HG03103 (cell line): Measurements from ENCODE around the gene VTCN1.
"Not testable (repeated sequence)": the region's sequence is repeated elsewhere in the genome, so short reads cannot be mapped to it uniquely, and the experiment has no call there.

Source experiments
- ATAC-seq: cut with Tn5 transposase; IDR thresholded peaks from one replicate; pipeline ENCODE4 v1.9.1; 2021; ENCODE audit warnings: low read depth; ENCODE audit not compliant: unreplicated experiment

Gene VTCN1

GRCh38 chr1:117210831-117211261, at the start of gene VTCN1:
Gene VTCN1 (minus strand): TSS chr1:117210927. CDS start chr1:117210855, 72 bp downstream.
- ATAC-seq, result no peak

GRCh38 chr1:117258791-117259190, 48.1 kb upstream of the VTCN1 start:
- no peak for ATAC-seq

- ATAC-seq, result not testable (repeated sequence)
These were observed 47.3 kb upstream of the VTCN1 start for GRCh38 chr1:117258075-117258474.

- ATAC-seq, result no peak
These were observed 46.6 kb upstream of the VTCN1 start for GRCh38 chr1:117257291-117257690.

GRCh38 chr1:117250061-117250606, 39.4 kb upstream of the VTCN1 start:
- no peak for ATAC-seq

- no peak for ATAC-seq
These were observed 34.2 kb upstream of the VTCN1 start for GRCh38 chr1:117244971-117245370.

- ATAC-seq, result no peak
These were observed 33.6 kb upstream of the VTCN1 start for GRCh38 chr1:117244306-117244705.

- no peak for ATAC-seq
These were observed 30.8 kb upstream of the VTCN1 start for GRCh38 chr1:117241512-117241911.

- ATAC-seq, result no peak
These were observed 29.8 kb upstream of the VTCN1 start for GRCh38 chr1:117240547-117240946.

- ATAC-seq, result no peak
These were observed 28.7 kb upstream of the VTCN1 start for GRCh38 chr1:117239467-117239866.

- no peak for ATAC-seq
These were observed 27.1 kb upstream of the VTCN1 start for GRCh38 chr1:117237726-117238381.

- no peak for ATAC-seq
These were observed 25.2 kb upstream of the VTCN1 start for GRCh38 chr1:117235863-117236465.

GRCh38 chr1:117232531-117232930, 21.8 kb upstream of the VTCN1 start:
- no peak for ATAC-seq

- no peak for ATAC-seq
These were observed 21.1 kb upstream of the VTCN1 start for GRCh38 chr1:117231748-117232373.

GRCh38 chr1:117231312-117231711, 20.6 kb upstream of the VTCN1 start:
- ATAC-seq, result no peak

- ATAC-seq, result no peak
These were observed 18.5 kb upstream of the VTCN1 start for GRCh38 chr1:117229217-117229616.

GRCh38 chr1:117225931-117226330, 15.2 kb upstream of the VTCN1 start:
- no peak for ATAC-seq

GRCh38 chr1:117216718-117217117, 6.0 kb upstream of the VTCN1 start:
- no peak for ATAC-seq

GRCh38 chr1:117215733-117216462, 5.2 kb upstream of the VTCN1 start:
- ATAC-seq, result no peak

GRCh38 chr1:117215019-117215418, 4.3 kb upstream of the VTCN1 start:
- ATAC-seq, result no peak

GRCh38 chr1:117213046-117213445, 2.3 kb upstream of the VTCN1 start:
- ATAC-seq, result no peak
